Loucy (cell line): ENCODE data around the gene HPS6.

Source experiments
- H2AFZ ChIP-seq: fragments of 200-600 bp; sonication (generic); 2 replicates; pipeline ENCODE4 v1.6.0; 2016; ENCODE audit warnings: antibody characterized with exemption, mild to moderate bottlenecking, low read length, moderate library complexity
- H3F3A ChIP-seq: fragments of 200-600 bp; 2 replicates; pipeline ENCODE4 v1.6.0; 2016; ENCODE audit warnings: antibody characterized with exemption, low read depth, mild to moderate bottlenecking
- H3K27me3 ChIP-seq: fragments of 200-600 bp; sonication (generic); 2 replicates; pipeline ENCODE4 v1.6.1; 2014; ENCODE audit warnings: low read length, mild to moderate bottlenecking; ENCODE audit not compliant: insufficient read depth, poor library complexity, severe bottlenecking
- H3K36me3 ChIP-seq: fragments of 200-600 bp; sonication (generic); 2 replicates; pipeline ENCODE4 v1.6.1; 2016; ENCODE audit warnings: low read length; ENCODE audit not compliant: insufficient read depth
- H3K4me1 ChIP-seq: fragments of 200-600 bp; sonication (generic); 2 replicates; pipeline ENCODE4 v1.5.1; 2014; ENCODE audit warnings: low read length, mild to moderate bottlenecking; ENCODE audit not compliant: insufficient read depth, poor library complexity, severe bottlenecking
- H3K4me2 ChIP-seq: fragments of 200-600 bp; sonication (generic); 2 replicates; pipeline ENCODE4 v1.6.0; 2014; ENCODE audit warnings: antibody characterized with exemption, low read length, low read depth, mild to moderate bottlenecking; ENCODE audit not compliant: poor library complexity, severe bottlenecking
- H3K4me3 ChIP-seq: fragments of 200-600 bp; sonication (generic); 2 replicates; pipeline ENCODE4 v1.5.1; 2014; ENCODE audit warnings: low read length, mild to moderate bottlenecking, mixed read lengths; ENCODE audit not compliant: poor library complexity, severe bottlenecking
- H3K79me2 ChIP-seq: fragments of 200-600 bp; sonication (generic); 2 replicates; pipeline ENCODE4 v1.6.1; 2014; ENCODE audit warnings: low read length; ENCODE audit not compliant: insufficient read depth
- H3K9ac ChIP-seq: fragments of 200-600 bp; sonication (generic); 2 replicates; pipeline ENCODE4 v1.6.0; 2014; ENCODE audit warnings: mild to moderate bottlenecking, low read depth, low read length, moderate library complexity; ENCODE audit not compliant: poor library complexity, severe bottlenecking
- H3K9me2 ChIP-seq: fragments of 200-600 bp; sonication (generic); replicated peaks from 2 replicates; pipeline ENCODE4 v1.6.1; 2016; ENCODE audit warnings: low read depth, low read length, mixed read lengths
- H3K9me3 ChIP-seq: fragments of 200-600 bp; sonication (generic); 2 replicates; pipeline ENCODE4 v1.6.1; 2014; ENCODE audit warnings: mild to moderate bottlenecking, antibody characterized with exemption, low read length, low read depth; ENCODE audit not compliant: insufficient read depth
- H4K20me1 ChIP-seq: fragments of 200-600 bp; sonication (generic); 2 replicates; pipeline ENCODE4 v1.6.0; 2014; ENCODE audit warnings: antibody characterized with exemption, low read length, mild to moderate bottlenecking; ENCODE audit not compliant: insufficient read depth, poor library complexity, severe bottlenecking
- EZH2phosphoT487 ChIP-seq: fragments of 200-600 bp; IDR thresholded peaks from 2 replicates; pipeline ENCODE4 v1.6.1; 2018; ENCODE audit warnings: antibody characterized with exemption, mild to moderate bottlenecking, moderate library complexity, borderline replicate concordance
- TF ChIP-seq, protein P1 (sequence below): fragments of 200-600 bp; sonication (generic); conservative IDR thresholded peaks from 2 replicates; pipeline ENCODE4 v1.5.1; 2014; ENCODE audit warnings: mild to moderate bottlenecking, antibody characterized with exemption, low read length

The HPS6 gene

DNA sequence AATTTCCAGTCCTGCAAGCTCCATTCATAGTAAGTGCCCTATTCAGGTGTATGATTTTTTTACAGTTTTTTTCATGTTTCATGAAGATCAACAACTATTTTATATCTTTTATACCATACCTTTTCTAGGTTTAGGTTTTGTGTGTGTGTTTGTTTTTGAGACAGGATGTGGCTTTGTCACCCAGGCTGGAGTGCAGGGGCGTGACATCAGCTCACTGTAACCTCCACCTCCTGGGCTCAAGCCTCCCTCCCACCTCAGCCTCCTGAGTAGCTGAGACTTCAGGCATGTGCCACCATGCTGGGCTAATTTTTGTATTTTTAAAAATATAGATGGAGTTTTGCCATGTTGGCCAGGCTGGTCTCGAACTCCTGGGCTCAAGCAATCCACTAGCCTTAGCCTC lies 44.2 kb upstream of the HPS6 start:
- TF ChIP-seq EZH2phosphoT487: no peak
- TF ChIP-seq, protein P1, sequence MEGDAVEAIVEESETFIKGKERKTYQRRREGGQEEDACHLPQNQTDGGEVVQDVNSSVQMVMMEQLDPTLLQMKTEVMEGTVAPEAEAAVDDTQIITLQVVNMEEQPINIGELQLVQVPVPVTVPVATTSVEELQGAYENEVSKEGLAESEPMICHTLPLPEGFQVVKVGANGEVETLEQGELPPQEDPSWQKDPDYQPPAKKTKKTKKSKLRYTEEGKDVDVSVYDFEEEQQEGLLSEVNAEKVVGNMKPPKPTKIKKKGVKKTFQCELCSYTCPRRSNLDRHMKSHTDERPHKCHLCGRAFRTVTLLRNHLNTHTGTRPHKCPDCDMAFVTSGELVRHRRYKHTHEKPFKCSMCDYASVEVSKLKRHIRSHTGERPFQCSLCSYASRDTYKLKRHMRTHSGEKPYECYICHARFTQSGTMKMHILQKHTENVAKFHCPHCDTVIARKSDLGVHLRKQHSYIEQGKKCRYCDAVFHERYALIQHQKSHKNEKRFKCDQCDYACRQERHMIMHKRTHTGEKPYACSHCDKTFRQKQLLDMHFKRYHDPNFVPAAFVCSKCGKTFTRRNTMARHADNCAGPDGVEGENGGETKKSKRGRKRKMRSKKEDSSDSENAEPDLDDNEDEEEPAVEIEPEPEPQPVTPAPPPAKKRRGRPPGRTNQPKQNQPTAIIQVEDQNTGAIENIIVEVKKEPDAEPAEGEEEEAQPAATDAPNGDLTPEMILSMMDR: no peak
- Histone ChIP-seq H3K9me2 (no peaks in the 10 kb centered on the region), H3K36me3 (peaks cover 35% of the 10 kb centered on the region; the same call in 1 of the 2 replicates), H2AFZ (no peak overlapping the region), H3K4me1 (no peaks in the 10 kb centered on the region), H3K79me2 (no peaks in the 10 kb centered on the region), H3K9ac (no peak overlapping the region), H4K20me1 (no peaks in the 10 kb centered on the region), H3K27me3 (no peaks in the 10 kb centered on the region), H3K9me3 (0 out of 2 replicates have a peak, but pooled peaks cover 3% of the 10 kb centered on the region), H3F3A (no peaks in the 10 kb centered on the region), H3K4me2 (no peak overlapping the region), H3K4me3 (no peak overlapping the region)

DNA sequence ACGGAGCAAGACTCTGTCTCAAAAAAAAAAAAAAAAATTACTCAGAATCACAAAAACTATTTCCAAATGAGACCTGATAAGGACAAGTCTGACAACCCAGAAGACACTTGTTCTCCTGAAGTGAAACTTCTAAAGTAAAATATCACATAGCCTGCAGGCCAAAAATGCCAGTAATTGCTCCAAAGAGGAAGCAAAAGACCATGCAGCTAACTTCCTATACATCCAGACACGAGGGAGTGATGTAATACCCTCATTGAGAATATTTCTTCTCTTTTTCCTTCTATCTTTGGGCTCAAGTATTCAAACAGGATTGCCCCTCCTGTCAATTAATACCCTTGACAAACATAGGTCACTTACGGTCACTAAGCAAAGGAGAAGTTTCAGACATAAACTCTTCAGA lies 40.4 kb upstream of the HPS6 start:
- TF ChIP-seq EZH2phosphoT487: no peak
- TF ChIP-seq, protein P1: no peak
- no peaks in the 10 kb centered on the region for H3K79me2 ChIP-seq
- no peak overlapping the region for H2AFZ ChIP-seq
- no peaks in the 10 kb centered on the region for H3K9me2 ChIP-seq
- H3K9ac ChIP-seq: no peak overlapping the region
- no peaks in the 10 kb centered on the region for H3K4me1 ChIP-seq
- no peaks in the 10 kb centered on the region for H3F3A ChIP-seq
- H3K9me3 ChIP-seq: 0 out of 2 replicates have a peak, but pooled peaks cover 3% of the 10 kb centered on the region
- H4K20me1 ChIP-seq: no peaks in the 10 kb centered on the region
- H3K4me2 ChIP-seq: no peak overlapping the region
- no peaks in the 10 kb centered on the region for H3K27me3 ChIP-seq
- H3K4me3 ChIP-seq: no peak overlapping the region
- peaks cover 60% of the 10 kb centered on the region; the same call in 1 of the 2 replicates for H3K36me3 ChIP-seq

DNA sequence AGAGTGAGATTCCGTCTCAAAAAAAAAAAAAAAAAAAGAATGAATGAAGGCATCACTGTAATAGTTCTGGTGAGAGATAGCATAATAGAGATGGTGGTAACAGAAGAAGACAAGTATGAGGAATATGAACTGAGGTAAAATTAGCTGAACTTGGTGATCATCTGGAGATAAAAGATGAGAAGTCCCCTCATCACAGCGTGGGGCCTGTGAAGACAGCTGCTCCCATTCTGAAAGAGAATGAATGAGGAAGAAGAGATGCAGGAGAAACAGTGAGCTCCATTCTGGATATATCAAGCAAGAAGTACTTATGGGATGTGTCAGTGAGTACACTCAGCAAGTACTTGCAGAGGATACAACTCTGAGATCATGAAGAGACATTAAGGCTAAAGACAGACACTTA lies 37.9 kb upstream of the HPS6 start:
- Histone ChIP-seq H3K27me3 (no peaks in the 10 kb centered on the region), H3K4me2 (no peak overlapping the region), H3K36me3 (peaks cover 68% of the 10 kb centered on the region; the same call in 1 of the 2 replicates), H3F3A (no peaks in the 10 kb centered on the region), H3K9me3 (no peaks in the 10 kb centered on the region), H2AFZ (no peak overlapping the region), H3K9me2 (no peaks in the 10 kb centered on the region), H3K4me1 (no peaks in the 10 kb centered on the region), H3K9ac (no peak overlapping the region), H3K4me3 (no peak overlapping the region), H3K79me2 (no peaks in the 10 kb centered on the region), H4K20me1 (no peaks in the 10 kb centered on the region)
- no peak for TF ChIP-seq EZH2phosphoT487
- TF ChIP-seq, protein P1: no peak
